HepG2 (cell line): Measurements from ENCODE around the gene DCD. TPM values are rescaled to one million over a fixed set of nuclear protein-coding genes. Genes with fewer than 3 reads are reported as not detected.

Source experiments
- ATAC-seq: fragments of 200-7000 bp; cut with Tn5 transposase; 3 replicates; pipeline ENCODE4 v1.9.1; 2020; ENCODE audit warnings: mild to moderate bottlenecking, moderate library complexity
- BruUV-seq: library from RNA; stranded (reverse); fragments of 400-500 nt; replicated peaks from 2 replicates; lab custom pipeline; 2021; lab: Mats Ljungman, UMichigan
- CTCF ChIA-PET: fragments of 300-600 bp; formaldehyde crosslinking; extraction: SDS; loops from one replicate; lab custom pipeline; 2021; ENCODE audit warnings: low total read pairs, inconsistent platforms, low intra/inter-chr PET ratio; lab: Yijun Ruan, JAX
- POLR2A ChIA-PET: fragments of 350-600 bp; sonication (Branson Sonifier 250); formaldehyde crosslinking; loops from one replicate; lab custom pipeline; 2020; ENCODE audit warnings: antibody characterized with exemption, inconsistent platforms; lab: Yijun Ruan, JAX
- DNase-seq: peaks from one replicate; pipeline ENCODE4 v3.0.0-alpha.2; 2015; ENCODE audit warnings: low spot score
- FAIRE-seq: peaks from 3 replicates; lab custom pipeline; 2011; peaks lifted over from hg19 to GRCh38; lab: Jason Lieb, UNC
- H2AFZ ChIP-seq: one replicate; pipeline ENCODE4 v1.6.1; 2011; ENCODE audit warnings: low read length, inconsistent platforms
- H3K27ac ChIP-seq: fragments of 300-600 bp; 3 replicates; pipeline ENCODE4 v1.8.0; 2011; ENCODE audit warnings: mixed run types, mild to moderate bottlenecking, mixed read lengths, low read length, inconsistent platforms; ENCODE audit not compliant: insufficient read depth; ENCODE audit errors: extremely low read length
- H3K27me3 ChIP-seq, 2 experiments: fragments of 200-600 bp in 1 of 2; 2 replicates in 1 of 2; 3 replicates in 1 of 2; pipeline versions ENCODE4 v1.6.0 to v1.8.0; 2011; ENCODE audit warnings: low read length in 2 of 2, mild to moderate bottlenecking in 2 of 2, moderate library complexity in 2 of 2, inconsistent platforms in 1 of 2; ENCODE audit not compliant: insufficient read depth in 2 of 2, control insufficient read depth in 1 of 2
- H3K36me3 ChIP-seq, 2 experiments: fragments of 200-600 bp in 1 of 2; replicated peaks in 1 of 2; 2 replicates in 1 of 2; 3 replicates in 1 of 2; pipeline versions ENCODE4 v1.5.1 to v1.8.0; 2011; ENCODE audit warnings: low read length in 2 of 2, inconsistent platforms in 1 of 2; ENCODE audit not compliant: insufficient read depth in 2 of 2, control insufficient read depth in 1 of 2
- H3K4me1 ChIP-seq: 2 replicates; pipeline ENCODE4 v1.5.1; 2012; ENCODE audit warnings: low read length, inconsistent platforms; ENCODE audit not compliant: insufficient read depth
- H3K4me2 ChIP-seq: 2 replicates; pipeline ENCODE4 v1.6.0; 2011; ENCODE audit warnings: low read depth, low read length, inconsistent platforms
- H3K4me3 ChIP-seq, 3 experiments: fragments of 200-600 bp in 1 of 3; sonication (generic), shearing (Covaris generic) in 1 of 3; replicated peaks in 1 of 3; 2 replicates each; pipeline ENCODE4 v1.5.1; 2011 to 2016; ENCODE audit warnings: low read length in 3 of 3, inconsistent platforms in 2 of 3, low read depth in 2 of 3, mild to moderate bottlenecking in 2 of 3, control low read depth in 1 of 3, mixed read lengths in 1 of 3; ENCODE audit not compliant: insufficient read depth in 1 of 3
- H3K79me2 ChIP-seq: one replicate; pipeline ENCODE4 v1.6.1; 2011; ENCODE audit warnings: low read length, inconsistent platforms; ENCODE audit not compliant: insufficient read depth
- H3K9ac ChIP-seq: 2 replicates; pipeline ENCODE4 v1.6.0; 2011; ENCODE audit warnings: mild to moderate bottlenecking, low read depth, low read length, inconsistent platforms; ENCODE audit not compliant: insufficient read depth
- H3K9me3 ChIP-seq: 2 replicates; pipeline ENCODE4 v1.5.1; 2012; ENCODE audit warnings: mild to moderate bottlenecking, low read length
- H4K20me1 ChIP-seq: 2 replicates; pipeline ENCODE4 v1.6.0; 2011; ENCODE audit warnings: inconsistent platforms, mild to moderate bottlenecking, low read length, moderate library complexity; ENCODE audit not compliant: insufficient read depth
- HNF4G ChIP-seq, 2 experiments: sonication (generic) in 1 of 2; formaldehyde crosslinking in 1 of 2; IDR thresholded peaks; 2 replicates each; pipeline versions ENCODE4 v1.4.0 to v1.6.1; 2011 to 2020; ENCODE audit warnings: borderline replicate concordance in 2 of 2, low read depth in 2 of 2, mild to moderate bottlenecking in 2 of 2, low read length in 1 of 2, missing genetic modification reagents in 1 of 2, moderate library complexity in 1 of 2
- KMT2B ChIP-seq: IDR thresholded peaks from 2 replicates; pipeline ENCODE4 v1.6.1; 2016; ENCODE audit warnings: missing genetic modification reagents, missing compliant biosample characterization
- SNAPC2 ChIP-seq: sonication (generic); formaldehyde crosslinking; IDR thresholded peaks from 2 replicates; pipeline ENCODE4 v1.8.1; 2022; ENCODE audit warnings: mild to moderate bottlenecking, missing genetic modification reagents
- ZBTB38 ChIP-seq: sonication (generic); formaldehyde crosslinking; IDR thresholded peaks from 2 replicates; pipeline ENCODE4 v1.5.1; 2020; ENCODE audit warnings: mild to moderate bottlenecking, missing genetic modification reagents
- ZNF644 ChIP-seq: IDR thresholded peaks from 2 replicates; pipeline ENCODE4 v1.6.1; 2016; ENCODE audit warnings: low read depth
- ZNF709 ChIP-seq: sonication (generic); formaldehyde crosslinking; IDR thresholded peaks from 2 replicates; pipeline ENCODE4 v1.5.0; 2020; ENCODE audit warnings: mild to moderate bottlenecking, missing genetic modification reagents
- WGBS: methylation state at CpG from one replicate; pipeline ENCODE4 v1.1.6; 2017; ENCODE audit warnings: low lambda C conversion rate; 5-methylcytosine and 5-hydroxymethylcytosine counted together
- in situ Hi-C: cut with HindIII; loops from 2 replicates; pipeline ENCODE4 v1.10.0; 2017; ENCODE audit warnings: low pct_unique_long_range_greater_than_20kb; ENCODE audit not compliant: extremely low pct_ligation_motif_present
- intact Hi-C: fragments of 100-400 bp; cut with micrococcal nuclease; formaldehyde crosslinking; loops from one replicate; pipeline ENCODE4 v1.10.0; 2022; ENCODE audit not compliant: unreplicated experiment
- polyA plus RNA-seq, 8 experiments: library from polyadenylated mRNA; depleted of rRNA in 3 of 8; stranded (reverse) in 7 of 8; unstranded in 1 of 8; fragments of >200 nt; fragmentation: Illumina TruSeq in 4 of 8; extraction: Trizol in 4 of 8; gene quantifications; 2 replicates each; pipeline versions ENCODE4 v1.2.1 to v1.2.3, GENCODE V29; 2011 to 2016; ENCODE audit warnings: low read depth in 4 of 8, missing spikeins in 1 of 8, mixed read lengths in 1 of 8; ENCODE audit not compliant: insufficient read depth in 1 of 8
- total RNA-seq, 5 experiments: library from RNA; depleted of rRNA; stranded (reverse); fragments of >200 nt; fragmentation: Illumina TruSeq; extraction: Trizol; gene quantifications; 2 replicates each; pipeline ENCODE4 v1.2.3, GENCODE V29; 2016; ENCODE audit warnings: low read depth in 1 of 5

DCD gene
- total and polyA plus RNA-seq, 2 of the 13 experiments (the other 11 are each of a cell fraction or from before 2014, with no cell fraction given): not detected

- ChIA-PET CTCF (no interaction called here), POLR2A (no interaction called here)
- intact Hi-C loops (no loop called here), in situ Hi-C loops (no loop called here)
- 8% methylated on average over 5 of the region's 5 CpGs for WGBS
- Histone ChIP-seq H3K27me3 (no peaks in the 10 kb centered on the region; a peak in 1 of 5 replicates), H3K27ac (no peak overlapping the region), H3K79me2 (no peaks in the 10 kb centered on the region), H3K4me2 (no peak overlapping the region), H3K4me1 (no peaks in the 10 kb centered on the region), H3K36me3 (no peaks in the 10 kb centered on the region), H3K9ac (no peak overlapping the region), H4K20me1 (no peaks in the 10 kb centered on the region), H2AFZ (no peak overlapping the region), H3K9me3 (no peaks in the 10 kb centered on the region), H3K4me3 (no peak overlapping the region)
- DNase-seq (no peak), ATAC-seq (no peak), FAIRE-seq (no peak)
- no TSS peak for BruUV-seq
- TF ChIP-seq ZNF709 (CRISPR knock-in tag) (no peak), KMT2B (CRISPR knock-in tag) (no peak), HNF4G (IDR thresholded peaks at IDR 0.05; ENCODE audit: borderline replicate concordance, low read depth, low read length) (no peak), HNF4G (CRISPR knock-in tag; IDR thresholded peaks at IDR 0.05; ENCODE audit: borderline replicate concordance, low read depth) (no peak), ZBTB38 (no peak), ZNF644 (CRISPR knock-in tag) (no peak), SNAPC2 (CRISPR knock-in tag) (no peak)
Observed at GRCh38 chr12:54688309-54689033, 40.3 kb upstream of the DCD start.
